Thyroid gland (tissue), 4 donors: Measurements from ENCODE around the gene OR5B21. TPM values are rescaled to one million over a fixed set of nuclear protein-coding genes. Genes with fewer than 3 reads are reported as not detected.

Source experiments
- DNase-seq, 2 donors: peaks; one replicate each; pipeline ENCODE4 v3.0.0-alpha.2; 2019
- H3K27ac ChIP-seq, 3 donors: fragments of 200-600 bp; sonication (generic); 1 replicate in 2 of 3; 2 replicates in 1 of 3; pipeline ENCODE4 v1.5.1; 2016 to 2019; ENCODE audit warnings: mild to moderate bottlenecking in 1 of 3, moderate library complexity in 1 of 3
- H3K27me3 ChIP-seq: fragments of 200-600 bp; sonication (generic); one replicate; pipeline ENCODE4 v1.5.1; 2019
- H3K36me3 ChIP-seq, 2 donors: fragments of 200-600 bp; sonication (generic); one replicate each; pipeline ENCODE4 v1.5.1; 2016 to 2019
- H3K4me1 ChIP-seq, 2 donors: fragments of 200-600 bp; sonication (generic); one replicate each; pipeline ENCODE4 v1.5.1; 2017 to 2019
- H3K4me3 ChIP-seq, 3 donors: fragments of 200-600 bp; sonication (generic); replicated peaks in 1 of 3; 1 replicate in 2 of 3; 2 replicates in 1 of 3; pipeline ENCODE4 v1.5.1; 2016; ENCODE audit warnings: mild to moderate bottlenecking in 1 of 3
- H3K9me3 ChIP-seq: fragments of 200-600 bp; sonication (generic); one replicate; pipeline ENCODE4 v1.5.1; 2017
- POLR2A ChIP-seq, 2 donors: fragments of 450-650 bp; IDR thresholded peaks; one replicate each; pipeline ENCODE4 v1.6.1; 2017; ENCODE audit warnings: antibody characterized with exemption in 2 of 2, mild to moderate bottlenecking in 2 of 2, moderate library complexity in 1 of 2
- WGBS, 2 donors: methylation state at CpG; one replicate each; pipeline ENCODE4 v1.1.5; 2017; 5-methylcytosine and 5-hydroxymethylcytosine counted together
- intact Hi-C: fragments of 100-400 bp; cut with DNase I; formaldehyde crosslinking; loops from one replicate; pipeline ENCODE4 v1.15.1; 2023
- total RNA-seq, 4 donors: library from RNA; depleted of rRNA; stranded (reverse); fragments of >200 nt; gene quantifications; one replicate each; pipeline ENCODE4 v1.2.3, GENCODE V29; 2016
- TF ChIP-seq, protein P1 (sequence below), 6 experiments: fragments of 200-600 bp in 3 of 6; fragments of 450-650 bp in 3 of 6; sonication (generic) in 3 of 6; IDR thresholded peaks; one replicate each; pipeline ENCODE4 v1.5.1; 2016 to 2019; ENCODE audit warnings: antibody characterized with exemption in 6 of 6, mild to moderate bottlenecking in 2 of 6, inconsistent platforms in 1 of 6, moderate library complexity in 1 of 6

Gene OR5B21
- total RNA-seq, 4 donors from 2014 or later, result not detected

DNA sequence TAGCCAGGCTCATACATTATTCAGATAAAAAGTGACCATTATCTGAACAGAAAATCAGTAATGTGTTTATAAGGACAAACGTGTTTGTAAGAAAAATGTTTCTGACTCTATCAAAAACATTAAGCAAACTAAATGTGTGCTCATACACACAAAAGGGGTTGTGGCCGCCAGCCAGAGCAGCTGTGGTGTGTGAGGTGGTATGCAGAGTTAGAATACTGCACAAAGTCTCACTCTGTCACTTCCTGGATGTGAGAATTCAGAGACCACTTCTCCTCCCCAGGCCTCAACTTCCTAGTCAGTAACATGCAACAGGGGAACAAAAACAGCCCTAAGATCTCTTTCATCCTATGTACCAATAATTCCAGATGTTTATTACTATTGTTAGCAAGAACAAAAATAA is 9.4 kb downstream of the OR5B21 start:
- H3K27me3 ChIP-seq, result no peaks in the 10 kb centered on the region
- H3K36me3 ChIP-seq, result no peaks in the 10 kb centered on the region
- intact Hi-C loops, result no loop called here
- H3K9me3 ChIP-seq, result no peaks in the 10 kb centered on the region
- no peak for DNase-seq
- TF ChIP-seq, protein P1, sequence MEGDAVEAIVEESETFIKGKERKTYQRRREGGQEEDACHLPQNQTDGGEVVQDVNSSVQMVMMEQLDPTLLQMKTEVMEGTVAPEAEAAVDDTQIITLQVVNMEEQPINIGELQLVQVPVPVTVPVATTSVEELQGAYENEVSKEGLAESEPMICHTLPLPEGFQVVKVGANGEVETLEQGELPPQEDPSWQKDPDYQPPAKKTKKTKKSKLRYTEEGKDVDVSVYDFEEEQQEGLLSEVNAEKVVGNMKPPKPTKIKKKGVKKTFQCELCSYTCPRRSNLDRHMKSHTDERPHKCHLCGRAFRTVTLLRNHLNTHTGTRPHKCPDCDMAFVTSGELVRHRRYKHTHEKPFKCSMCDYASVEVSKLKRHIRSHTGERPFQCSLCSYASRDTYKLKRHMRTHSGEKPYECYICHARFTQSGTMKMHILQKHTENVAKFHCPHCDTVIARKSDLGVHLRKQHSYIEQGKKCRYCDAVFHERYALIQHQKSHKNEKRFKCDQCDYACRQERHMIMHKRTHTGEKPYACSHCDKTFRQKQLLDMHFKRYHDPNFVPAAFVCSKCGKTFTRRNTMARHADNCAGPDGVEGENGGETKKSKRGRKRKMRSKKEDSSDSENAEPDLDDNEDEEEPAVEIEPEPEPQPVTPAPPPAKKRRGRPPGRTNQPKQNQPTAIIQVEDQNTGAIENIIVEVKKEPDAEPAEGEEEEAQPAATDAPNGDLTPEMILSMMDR (IDR thresholded peaks at IDR 0.05), result no peak
- TF ChIP-seq POLR2A (IDR thresholded peaks at IDR 0.05), result no peak
- H3K4me3 ChIP-seq, result no peak overlapping the region
- H3K4me1 ChIP-seq, result no peaks in the 10 kb centered on the region
- 56 to 57% methylated on average over 2 of the region's 2 CpGs for WGBS, 2 donors
- H3K27ac ChIP-seq, result no peak overlapping the region

DNA sequence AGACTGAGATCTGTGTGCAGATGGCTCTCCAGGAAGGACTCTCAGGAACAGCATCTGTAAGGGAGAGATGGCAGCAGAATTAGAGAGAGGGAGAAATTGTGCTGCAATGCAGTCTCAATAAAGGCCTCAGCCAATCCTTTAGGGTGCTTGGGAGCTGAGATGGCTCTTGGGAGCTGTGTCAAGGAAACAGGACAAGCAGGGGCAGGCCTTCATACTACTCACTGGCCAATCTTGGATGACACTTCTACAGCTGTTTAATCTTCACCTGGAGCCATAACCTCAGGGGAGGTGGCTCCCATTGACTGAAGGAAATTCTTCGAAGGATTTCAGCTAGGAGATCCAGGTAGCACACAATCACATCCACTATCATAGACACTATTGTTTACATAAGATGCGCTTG is 10.0 kb downstream of the OR5B21 start:
- H3K27ac ChIP-seq, result no peak overlapping the region
- TF ChIP-seq POLR2A (IDR thresholded peaks at IDR 0.05), result no peak
- TF ChIP-seq, protein P1 (IDR thresholded peaks at IDR 0.05), result no peak
- intact Hi-C loops, result no loop called here
- H3K4me1 ChIP-seq, result no peaks in the 10 kb centered on the region
- DNase-seq, result no peak
- H3K36me3 ChIP-seq, result no peaks in the 10 kb centered on the region
- no peaks in the 10 kb centered on the region for H3K27me3 ChIP-seq
- no peaks in the 10 kb centered on the region for H3K9me3 ChIP-seq
- H3K4me3 ChIP-seq, result no peak overlapping the region
- 79 to 83% methylated on average over 2 of the region's 2 CpGs for WGBS, 2 donors

DNA sequence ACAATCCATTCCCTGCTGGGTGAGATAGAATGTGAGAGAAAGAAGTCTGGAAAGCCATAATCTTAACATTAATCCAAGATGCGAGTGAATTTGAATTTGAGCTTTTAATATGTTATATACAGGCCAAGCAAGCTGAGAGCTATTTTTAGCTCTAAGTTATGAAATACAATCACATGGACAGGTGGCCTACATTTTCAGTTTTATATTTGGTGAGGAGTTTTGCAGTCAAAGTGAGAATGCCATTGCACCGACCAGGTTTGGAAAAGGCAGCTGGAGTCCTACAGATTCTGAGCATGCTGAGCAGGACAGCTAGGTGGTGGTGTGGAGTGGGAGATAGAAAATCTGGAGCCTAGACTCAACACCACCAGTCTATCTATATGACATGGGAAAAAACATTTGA is 12.0 kb downstream of the OR5B21 start:
- 70 to 73% methylated on average over 2 of the region's 2 CpGs for WGBS, 2 donors
- H3K27ac ChIP-seq, result no peak overlapping the region
- intact Hi-C loops, result no loop called here
- TF ChIP-seq POLR2A (IDR thresholded peaks at IDR 0.05), result no peak
- TF ChIP-seq, protein P1 (IDR thresholded peaks at IDR 0.05), result no peak
- no peaks in the 10 kb centered on the region for H3K36me3 ChIP-seq
- no peak for DNase-seq
- no peaks in the 10 kb centered on the region for H3K4me1 ChIP-seq
- no peaks in the 10 kb centered on the region for H3K9me3 ChIP-seq
- no peaks in the 10 kb centered on the region for H3K27me3 ChIP-seq
- no peak overlapping the region for H3K4me3 ChIP-seq

DNA sequence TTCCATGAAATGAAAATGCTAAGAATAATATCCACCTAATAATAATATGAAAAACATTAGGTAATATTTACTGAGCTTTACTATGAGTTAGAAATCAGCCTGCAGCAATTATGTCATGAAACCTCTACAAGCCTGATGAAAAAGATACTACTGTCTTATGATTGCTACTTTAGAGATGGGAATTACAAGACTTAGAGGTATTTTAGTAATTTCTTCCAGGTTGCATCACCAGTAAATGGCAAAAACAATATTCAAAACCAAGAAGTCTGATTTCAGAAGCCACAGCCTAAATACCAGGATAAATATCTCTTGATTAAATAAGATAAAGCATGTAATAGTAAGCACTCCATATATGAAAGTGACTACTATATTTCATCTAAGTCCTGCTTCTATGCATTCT is 13.8 kb downstream of the OR5B21 start:
- Histone ChIP-seq H3K9me3 (no peaks in the 10 kb centered on the region), H3K4me1 (no peaks in the 10 kb centered on the region), H3K27ac (no peak overlapping the region), H3K4me3 (no peak overlapping the region), H3K27me3 (no peaks in the 10 kb centered on the region), H3K36me3 (no peaks in the 10 kb centered on the region)
- no peak for DNase-seq
- intact Hi-C loops, result no loop called here
- TF ChIP-seq POLR2A (IDR thresholded peaks at IDR 0.05), result no peak
- TF ChIP-seq, protein P1 (IDR thresholded peaks at IDR 0.05), result no peak

DNA sequence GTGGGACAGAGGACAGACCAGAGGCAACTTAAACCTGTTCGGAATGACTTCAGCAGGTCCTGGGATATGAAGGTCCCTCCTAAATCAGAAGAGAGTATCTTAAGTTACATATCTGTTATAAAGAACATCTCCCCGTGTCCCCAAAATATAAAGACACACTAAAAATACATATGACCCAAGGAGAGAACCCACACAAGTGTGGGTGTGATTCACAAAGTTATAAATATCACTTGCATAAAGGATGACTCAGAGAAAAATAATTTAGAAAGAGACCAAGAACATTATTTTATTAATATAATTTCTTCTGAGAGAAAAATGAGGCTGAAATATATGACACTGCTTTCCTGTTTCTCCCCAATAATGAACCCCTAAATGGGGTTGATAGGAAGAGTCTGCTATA is 14.2 kb downstream of the OR5B21 start:
- intact Hi-C loops, result no loop called here
- WGBS, 2 donors, result 72 to 77% methylated on average over 2 of the region's 2 CpGs

More for the DNA sequence above, 14.2 kb downstream of the OR5B21 start:
- Histone ChIP-seq H3K9me3 (no peaks in the 10 kb centered on the region), H3K4me1 (no peaks in the 10 kb centered on the region), H3K27ac (no peak overlapping the region), H3K27me3 (no peaks in the 10 kb centered on the region), H3K4me3 (no peak overlapping the region), H3K36me3 (no peaks in the 10 kb centered on the region)
- TF ChIP-seq, protein P1 (IDR thresholded peaks at IDR 0.05), result no peak
- TF ChIP-seq POLR2A (IDR thresholded peaks at IDR 0.05), result no peak
- DNase-seq, result no peak
